Lower leg skin (tissue), 3 donors: ENCODE data around the gene XRRA1.

Experiments used
- POLR2A ChIP-seq, 2 donors: fragments of 450-650 bp; IDR thresholded peaks; one replicate each; pipeline ENCODE4 v1.6.1; 2016 to 2017; ENCODE audit warnings: antibody characterized with exemption in 2 of 2, mild to moderate bottlenecking in 1 of 2, moderate library complexity in 1 of 2
- TF ChIP-seq, protein P1 (sequence below), 3 donors: fragments of 450-650 bp; IDR thresholded peaks; one replicate each; pipeline ENCODE4 v1.5.1; 2016; ENCODE audit warnings: antibody characterized with exemption in 3 of 3, mild to moderate bottlenecking in 3 of 3, moderate library complexity in 2 of 3

DNA sequence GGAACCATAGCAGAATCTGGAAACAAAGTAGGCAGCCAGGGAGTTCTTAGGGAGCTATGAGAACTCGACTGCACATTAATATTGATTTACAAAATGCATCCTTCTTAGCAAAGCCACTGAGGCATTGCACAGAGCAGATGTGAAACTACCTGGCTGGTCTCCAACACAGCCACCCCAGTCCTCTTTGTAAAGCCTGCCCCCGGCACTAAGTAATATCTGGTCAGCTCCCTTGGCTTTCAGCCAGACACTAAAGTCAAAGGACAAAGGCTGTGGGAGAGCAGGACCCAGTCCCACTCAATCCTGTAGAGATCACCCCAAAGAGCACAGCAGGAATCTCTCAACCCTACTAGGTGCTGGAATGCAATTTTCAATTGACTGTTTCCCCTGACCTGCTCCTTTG lies 12.8 kb downstream of the XRRA1 start:
- TF ChIP-seq, protein P1, sequence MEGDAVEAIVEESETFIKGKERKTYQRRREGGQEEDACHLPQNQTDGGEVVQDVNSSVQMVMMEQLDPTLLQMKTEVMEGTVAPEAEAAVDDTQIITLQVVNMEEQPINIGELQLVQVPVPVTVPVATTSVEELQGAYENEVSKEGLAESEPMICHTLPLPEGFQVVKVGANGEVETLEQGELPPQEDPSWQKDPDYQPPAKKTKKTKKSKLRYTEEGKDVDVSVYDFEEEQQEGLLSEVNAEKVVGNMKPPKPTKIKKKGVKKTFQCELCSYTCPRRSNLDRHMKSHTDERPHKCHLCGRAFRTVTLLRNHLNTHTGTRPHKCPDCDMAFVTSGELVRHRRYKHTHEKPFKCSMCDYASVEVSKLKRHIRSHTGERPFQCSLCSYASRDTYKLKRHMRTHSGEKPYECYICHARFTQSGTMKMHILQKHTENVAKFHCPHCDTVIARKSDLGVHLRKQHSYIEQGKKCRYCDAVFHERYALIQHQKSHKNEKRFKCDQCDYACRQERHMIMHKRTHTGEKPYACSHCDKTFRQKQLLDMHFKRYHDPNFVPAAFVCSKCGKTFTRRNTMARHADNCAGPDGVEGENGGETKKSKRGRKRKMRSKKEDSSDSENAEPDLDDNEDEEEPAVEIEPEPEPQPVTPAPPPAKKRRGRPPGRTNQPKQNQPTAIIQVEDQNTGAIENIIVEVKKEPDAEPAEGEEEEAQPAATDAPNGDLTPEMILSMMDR (IDR thresholded peaks at IDR 0.05), result no peak
- no peak for TF ChIP-seq POLR2A (IDR thresholded peaks at IDR 0.05)
